ENCODE results near the gene MARK1. TPM values are rescaled to one million over a fixed set of nuclear protein-coding genes. Genes with fewer than 3 reads are reported as not detected.

The MARK1 gene
- total and polyA plus RNA-seq, 2 of the 13 experiments (the other 11 are each of a cell fraction or from before 2014, with no cell fraction given): not detected

- DNase-seq (ENCODE audit: low spot score): no peak
- in situ Hi-C loops (cut with HindIII; ENCODE audit: extremely low pct_ligation_motif_present, low pct_unique_long_range_greater_than_20kb): no loop called here
- no peaks in the 10 kb centered on the region for H3K27me3 ChIP-seq (ENCODE audit: control insufficient read depth in 1 of 2, insufficient read depth in 2 of 2, low read length in 2 of 2)
- BruUV-seq (replicated peaks): no TSS peak
- no peaks in the 10 kb centered on the region for H4K20me1 ChIP-seq (ENCODE audit: insufficient read depth, low read length)
- no peak overlapping the region for H3K9ac ChIP-seq (ENCODE audit: insufficient read depth, low read depth, low read length)
- H3K9me3 ChIP-seq (ENCODE audit: low read length): peaks cover 6% of the 10 kb centered on the region; the same call in 1 of the 2 replicates
- no peaks in the 10 kb centered on the region for H3K79me2 ChIP-seq (ENCODE audit: insufficient read depth, low read length)
- POLR2A ChIA-PET: no interaction called here
- H3K4me1 ChIP-seq (ENCODE audit: insufficient read depth, low read length): no peaks in the 10 kb centered on the region
- CTCF ChIA-PET (ENCODE audit: low intra/inter-chr PET ratio, low total read pairs): no interaction called here
- no peak for FAIRE-seq
- no peaks in the 10 kb centered on the region for H3K36me3 ChIP-seq (replicated peaks in 1 of 2; ENCODE audit: control insufficient read depth in 1 of 2, insufficient read depth in 2 of 2, low read length in 2 of 2)
- ATAC-seq: no peak
- H2AFZ ChIP-seq (ENCODE audit: low read length): no peak overlapping the region
- H3K4me3 ChIP-seq (replicated peaks in 1 of 3; ENCODE audit: insufficient read depth in 1 of 3, low read depth in 2 of 3, low read length in 3 of 3): no peak overlapping the region
- intact Hi-C loops (cut with micrococcal nuclease; ENCODE audit: unreplicated experiment): no loop called here
- TF ChIP-seq CC2D1A (CRISPR knock-in tag; IDR thresholded peaks at IDR 0.05) (no peak), ZFP90 (CRISPR knock-in tag; IDR thresholded peaks at IDR 0.05; ENCODE audit: borderline replicate concordance) (no peak), UBTF (CRISPR knock-in tag; IDR thresholded peaks at IDR 0.05) (no peak), PITX1 (CRISPR knock-in tag; IDR thresholded peaks at IDR 0.05) (no peak), ZNF550 (CRISPR knock-in tag; IDR thresholded peaks at IDR 0.05; ENCODE audit: borderline replicate concordance) (no peak), ZNF678 (CRISPR knock-in tag; IDR thresholded peaks at IDR 0.05) (no peak), ZFP82 (CRISPR knock-in tag; IDR thresholded peaks at IDR 0.05; ENCODE audit: borderline replicate concordance) (no peak)
- no peak overlapping the region for H3K4me2 ChIP-seq (ENCODE audit: low read depth, low read length)
- H3K27ac ChIP-seq (ENCODE audit: extremely low read length, insufficient read depth, low read length): no peak overlapping the region
Measured at GRCh38 chr1:220573836-220574235, 45.9 kb downstream of the MARK1 start.
